ACC112 (cell line): ENCODE measurements around the gene RAB35.

Source experiments
- H2AFZ ChIP-seq: fragments of 200-600 bp; sonication (generic); one replicate; pipeline ENCODE4 v1.6.0; 2017; ENCODE audit warnings: antibody characterized with exemption, low read length; ENCODE audit not compliant: unreplicated experiment
- H3K27ac ChIP-seq: fragments of 200-600 bp; sonication (generic); 2 replicates; pipeline ENCODE4 v1.5.1; 2014; ENCODE audit warnings: low read depth, mild to moderate bottlenecking, antibody characterized with exemption, low read length, moderate library complexity
- H3K27me3 ChIP-seq: fragments of 200-600 bp; sonication (generic); 2 replicates; pipeline ENCODE4 v1.6.1; 2014; ENCODE audit warnings: mild to moderate bottlenecking, antibody characterized with exemption, low read length, moderate library complexity, mixed read lengths; ENCODE audit not compliant: insufficient read depth
- H3K36me3 ChIP-seq: fragments of 200-600 bp; sonication (generic); 2 replicates; pipeline ENCODE4 v1.6.1; 2016; ENCODE audit warnings: mild to moderate bottlenecking, antibody characterized with exemption, low read length, moderate library complexity, mixed read lengths; ENCODE audit not compliant: insufficient read depth
- H3K4me1 ChIP-seq: fragments of 200-600 bp; sonication (generic); one replicate; pipeline ENCODE4 v1.6.1; 2016; ENCODE audit warnings: low read length, mixed read lengths; ENCODE audit not compliant: insufficient read depth, unreplicated experiment, control insufficient read depth
- H3K4me3 ChIP-seq: fragments of 200-600 bp; sonication (generic); 2 replicates; pipeline ENCODE4 v1.5.1; 2014; ENCODE audit warnings: mild to moderate bottlenecking, low read depth, low read length
- H3K79me2 ChIP-seq: fragments of 200-600 bp; sonication (generic); one replicate; pipeline ENCODE4 v1.6.0; 2016; ENCODE audit warnings: low read length; ENCODE audit not compliant: control insufficient read depth, unreplicated experiment, insufficient read depth

Gene RAB35

DNA sequence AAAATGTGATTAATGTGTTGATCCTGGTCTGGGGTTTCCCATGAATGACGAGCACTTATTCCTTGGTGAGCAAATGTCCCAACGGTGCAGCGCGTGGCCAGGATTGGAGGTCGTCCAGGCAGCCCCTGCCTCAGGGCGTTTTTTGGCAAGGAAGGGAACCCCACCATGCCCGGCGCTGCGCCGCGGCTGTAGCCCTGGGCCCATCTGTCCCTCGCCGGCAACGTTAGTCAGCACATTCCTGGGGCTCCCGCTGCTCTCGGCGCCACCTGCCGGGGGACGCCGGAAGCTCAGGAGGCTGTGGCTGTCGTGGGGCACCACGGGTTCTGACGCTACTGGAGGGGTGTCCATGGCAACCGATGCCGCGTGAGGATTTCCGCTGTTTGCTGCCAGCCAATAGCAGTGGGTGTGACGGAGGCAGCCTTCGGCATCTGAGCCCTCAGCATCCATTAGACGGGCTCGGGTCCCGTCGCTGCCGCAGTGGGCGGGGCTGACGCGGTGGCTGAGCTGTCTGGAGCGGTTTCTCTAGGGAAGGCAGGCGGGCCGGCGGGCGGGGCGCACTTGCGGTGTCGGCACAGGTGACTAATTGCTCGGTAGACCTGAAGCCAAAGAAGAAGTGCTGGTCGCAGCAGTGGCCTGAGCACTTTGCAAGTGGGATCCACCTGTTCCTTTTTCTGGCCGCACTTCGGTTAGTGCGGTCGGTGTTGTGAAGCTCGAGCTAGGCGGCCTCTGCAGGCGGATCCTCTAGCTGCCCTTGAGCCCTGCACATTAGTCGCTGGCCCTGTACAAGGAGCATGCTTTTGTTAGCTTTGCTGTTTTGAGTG lies 29.5 kb downstream of the RAB35 start:
- Histone ChIP-seq H3K4me3 (peak overlapping the region; percentile 72), H3K27ac (peak overlapping the region; percentile 38; the same call in 1 of the 2 replicates), H2AFZ (peak overlapping the region; percentile 89), H3K36me3 (no peaks in the 10 kb centered on the region), H3K27me3 (no peaks in the 10 kb centered on the region), H3K79me2 (no peaks in the 10 kb centered on the region), H3K4me1 (peaks cover 11% of the 10 kb centered on the region)

DNA sequence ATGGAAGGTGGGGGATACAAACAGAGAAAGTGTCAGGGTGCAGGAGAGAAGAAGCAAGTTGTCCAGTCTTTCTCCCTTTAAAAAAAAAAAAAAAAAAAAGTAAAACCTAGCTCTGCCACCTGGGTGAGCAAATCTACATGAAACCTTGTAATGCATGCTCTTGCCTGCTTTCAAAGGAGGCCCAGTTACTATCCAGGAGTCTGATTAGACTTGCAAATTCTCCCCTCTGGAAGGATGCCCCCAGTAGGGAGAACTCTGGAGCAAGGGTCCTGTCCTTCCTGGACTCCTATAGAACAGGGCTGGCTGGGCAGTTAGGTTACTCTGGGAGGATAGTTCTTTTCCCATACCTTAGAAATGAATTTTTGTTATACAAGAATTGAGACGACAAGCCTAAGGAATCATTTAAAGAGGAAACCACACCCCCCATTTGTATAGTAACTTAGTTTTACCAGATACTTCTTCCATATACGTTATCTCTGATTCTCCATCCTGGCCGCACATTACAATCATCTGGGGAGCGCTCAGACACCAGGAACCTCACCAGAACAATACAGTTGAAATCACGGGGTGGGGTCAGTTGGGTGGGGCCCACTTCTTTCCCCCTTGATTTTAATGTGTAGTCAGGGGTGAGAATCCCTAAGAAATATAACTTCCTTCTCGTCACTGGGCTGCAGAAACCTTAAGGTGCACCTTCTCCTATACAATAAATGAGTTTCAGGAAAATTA lies 30.5 kb downstream of the RAB35 start:
- Histone ChIP-seq H3K79me2 (no peaks in the 10 kb centered on the region), H3K27ac (peak overlapping the region; percentile 38; the same call in 1 of the 2 replicates), H3K4me1 (peaks cover 11% of the 10 kb centered on the region), H3K27me3 (0 out of 2 replicates have a peak, but pooled peaks cover 4% of the 10 kb centered on the region), H3K4me3 (peak overlapping the region; percentile 72), H2AFZ (peak overlapping the region; percentile 89), H3K36me3 (no peaks in the 10 kb centered on the region)

DNA sequence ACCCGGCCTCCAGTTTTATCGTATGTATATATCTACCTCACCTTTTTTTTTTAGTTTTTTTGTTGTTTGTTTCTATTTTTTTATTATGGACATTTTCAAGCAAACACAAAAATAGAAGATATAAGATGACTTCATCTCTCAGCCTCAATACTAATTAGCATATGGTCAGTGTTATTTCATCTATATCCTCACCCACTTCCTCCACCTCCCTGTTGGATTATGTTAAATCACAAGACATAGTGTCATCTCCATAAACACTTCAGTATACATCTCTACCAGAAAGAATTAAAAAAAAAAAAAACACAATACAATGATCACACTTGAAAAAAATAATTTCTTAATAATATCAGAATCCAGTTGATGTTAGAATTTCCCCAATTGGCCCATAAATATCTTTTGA lies 34.9 kb downstream of the RAB35 start:
- Histone ChIP-seq H3K27ac (no peak overlapping the region), H3K4me3 (no peak overlapping the region), H3K36me3 (no peaks in the 10 kb centered on the region), H3K27me3 (peaks cover 13% of the 10 kb centered on the region), H3K79me2 (no peaks in the 10 kb centered on the region), H3K4me1 (peaks cover 5% of the 10 kb centered on the region), H2AFZ (no peak overlapping the region)

DNA sequence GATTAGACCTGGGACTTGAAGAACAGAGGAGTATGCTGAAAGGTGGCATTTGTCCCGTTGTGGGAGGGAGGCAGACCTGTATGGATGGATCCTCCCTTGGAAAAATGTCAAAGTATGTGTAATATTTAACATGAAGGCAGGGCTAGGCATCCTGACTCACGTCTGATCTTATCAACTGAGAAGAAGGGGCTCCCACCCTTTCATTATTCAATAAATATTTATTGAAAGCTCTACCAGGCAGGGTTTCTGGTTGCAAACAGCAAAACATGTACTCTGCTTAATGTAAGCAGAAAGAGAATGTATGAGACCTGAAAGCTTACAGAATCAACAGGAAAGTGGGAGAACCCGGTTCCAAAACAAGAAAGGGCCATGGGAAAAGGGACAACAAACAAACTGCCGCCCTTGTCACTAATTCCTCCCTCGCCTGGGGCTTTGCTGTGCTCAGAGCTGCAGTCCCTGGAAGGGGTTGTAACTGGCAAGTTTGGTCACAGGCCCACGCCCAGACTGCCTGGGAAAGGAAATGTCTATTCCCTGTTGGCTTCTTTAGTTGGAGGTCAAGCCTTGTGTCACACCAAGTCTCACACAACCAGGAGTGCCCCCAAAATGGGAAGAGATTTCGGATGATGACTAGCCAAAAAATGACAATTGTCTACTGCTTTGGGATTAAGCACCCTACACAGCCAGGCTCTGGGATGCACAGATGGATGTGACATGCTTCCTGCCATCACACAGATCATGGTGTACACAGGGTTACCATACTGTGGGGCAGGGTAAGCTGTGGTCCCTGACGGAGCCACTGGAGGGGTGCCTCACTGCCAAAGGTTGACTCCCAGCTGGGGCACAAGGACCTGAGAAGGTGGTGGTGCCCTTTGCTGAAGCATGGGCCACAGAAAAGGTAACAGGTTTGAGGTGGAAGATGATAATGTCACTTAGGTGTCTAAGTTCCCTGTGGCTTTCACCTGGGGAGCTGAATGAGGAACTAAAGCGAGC lies 36.8 kb downstream of the RAB35 start:
- Histone ChIP-seq H3K79me2 (no peaks in the 10 kb centered on the region), H3K36me3 (no peaks in the 10 kb centered on the region), H3K27me3 (peaks cover 32% of the 10 kb centered on the region), H3K4me3 (no peak overlapping the region), H3K27ac (no peak overlapping the region), H2AFZ (no peak overlapping the region), H3K4me1 (no peaks in the 10 kb centered on the region)

DNA sequence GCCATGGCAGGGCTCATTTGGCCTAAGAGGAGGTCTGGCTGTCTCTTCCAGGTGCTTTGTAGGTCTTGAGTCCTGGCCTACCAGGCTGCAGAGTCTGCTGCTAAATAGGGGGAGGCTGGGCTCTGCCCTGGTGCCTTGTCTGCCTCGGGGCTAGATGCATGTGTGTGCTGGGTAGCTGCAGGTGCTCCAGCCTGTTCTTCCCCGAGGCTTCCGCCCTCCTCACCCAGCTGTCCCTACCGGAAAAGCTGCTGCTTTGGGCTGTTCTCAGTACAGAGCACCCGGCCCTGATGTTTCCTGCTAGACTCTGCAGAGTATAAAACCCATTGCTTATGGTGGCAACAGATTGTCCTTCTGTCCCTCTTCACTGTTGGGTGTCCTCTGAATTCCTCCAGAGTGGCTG lies 37.7 kb downstream of the RAB35 start:
- no peaks in the 10 kb centered on the region for H3K36me3 ChIP-seq
- H3K79me2 ChIP-seq, result no peaks in the 10 kb centered on the region
- H3K27me3 ChIP-seq, result peaks cover 39% of the 10 kb centered on the region
- no peaks in the 10 kb centered on the region for H3K4me1 ChIP-seq
- no peak overlapping the region for H3K4me3 ChIP-seq
- no peak overlapping the region for H2AFZ ChIP-seq
- no peak overlapping the region for H3K27ac ChIP-seq

DNA sequence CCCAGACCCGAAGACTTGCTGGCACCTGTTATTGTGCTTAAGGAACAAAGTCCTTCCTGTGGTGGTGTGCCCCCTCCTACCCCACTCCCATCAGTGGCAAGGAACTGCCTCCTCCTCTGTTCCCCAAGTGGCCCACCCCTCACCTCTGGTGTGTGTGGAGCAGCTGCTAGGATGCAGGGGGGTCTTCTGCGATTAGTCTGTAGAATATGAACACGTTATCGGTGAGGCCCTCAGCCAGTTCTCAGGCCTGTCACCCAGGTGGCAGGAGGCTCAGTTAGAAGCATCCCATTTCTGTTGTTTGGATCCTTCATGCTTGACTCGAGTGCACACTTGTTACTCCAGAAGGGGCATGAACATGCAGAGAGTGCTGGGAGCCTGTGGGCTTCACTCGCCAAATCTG lies 39.3 kb downstream of the RAB35 start:
- Histone ChIP-seq H3K36me3 (no peaks in the 10 kb centered on the region), H3K4me3 (no peak overlapping the region), H3K27me3 (peaks cover 50% of the 10 kb centered on the region), H3K4me1 (no peaks in the 10 kb centered on the region), H3K79me2 (no peaks in the 10 kb centered on the region), H2AFZ (no peak overlapping the region), H3K27ac (no peak overlapping the region)

DNA sequence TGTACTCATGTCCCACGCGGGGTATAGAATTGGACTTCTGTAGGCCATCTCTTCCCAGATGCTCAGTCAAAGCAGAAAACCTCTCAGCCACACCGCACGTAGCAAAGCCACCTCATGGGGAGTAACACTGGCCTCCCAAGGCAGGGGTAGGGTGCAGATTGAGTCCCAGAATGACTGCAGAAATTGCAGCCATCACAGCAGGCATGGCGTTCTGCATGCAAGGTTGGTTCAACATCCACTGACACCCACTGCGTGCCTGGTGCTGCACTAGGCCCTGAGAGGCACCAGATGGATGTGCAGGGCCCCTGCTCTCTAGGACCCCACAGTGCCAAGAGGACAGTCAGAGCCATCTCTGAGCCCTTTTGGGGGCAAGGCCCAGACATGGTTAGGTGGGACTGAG lies 39.9 kb downstream of the RAB35 start:
- Histone ChIP-seq H3K79me2 (no peaks in the 10 kb centered on the region), H3K36me3 (no peaks in the 10 kb centered on the region), H3K4me3 (no peak overlapping the region), H3K4me1 (no peaks in the 10 kb centered on the region), H3K27me3 (peaks cover 53% of the 10 kb centered on the region), H2AFZ (no peak overlapping the region), H3K27ac (no peak overlapping the region)

DNA sequence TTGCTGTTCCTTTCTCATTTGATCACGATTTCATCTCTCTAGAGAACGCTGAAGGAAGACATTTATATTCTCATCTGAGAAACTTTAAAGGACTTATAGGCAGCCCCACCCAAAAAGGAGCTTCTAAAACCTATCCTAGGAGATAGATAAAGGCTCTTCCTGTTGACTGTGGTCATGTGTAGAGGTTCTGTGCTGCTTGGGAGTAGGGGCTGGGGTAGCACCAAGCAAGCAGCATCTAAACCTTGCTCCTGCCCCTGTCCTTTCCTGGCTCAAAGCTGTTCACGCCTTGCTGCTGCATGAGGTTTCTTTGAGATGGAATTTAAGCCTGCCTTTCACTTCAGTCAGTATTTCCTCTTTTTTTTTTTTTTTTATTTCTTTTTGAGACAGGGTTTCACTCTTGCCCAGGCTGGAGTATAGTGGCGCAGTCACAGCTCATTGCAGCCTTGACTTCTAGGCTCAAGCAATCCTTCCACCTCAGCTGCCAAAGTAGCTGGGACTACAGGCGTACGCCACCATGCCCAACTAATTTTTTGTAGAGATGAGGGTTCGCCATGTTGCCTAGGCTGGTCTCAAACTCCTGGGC lies 41.4 kb downstream of the RAB35 start:
- no peaks in the 10 kb centered on the region for H3K79me2 ChIP-seq
- no peak overlapping the region for H3K4me3 ChIP-seq
- no peak overlapping the region for H3K27ac ChIP-seq
- no peak overlapping the region for H2AFZ ChIP-seq
- H3K36me3 ChIP-seq, result no peaks in the 10 kb centered on the region
- peaks cover 52% of the 10 kb centered on the region for H3K27me3 ChIP-seq
- H3K4me1 ChIP-seq, result no peaks in the 10 kb centered on the region

DNA sequence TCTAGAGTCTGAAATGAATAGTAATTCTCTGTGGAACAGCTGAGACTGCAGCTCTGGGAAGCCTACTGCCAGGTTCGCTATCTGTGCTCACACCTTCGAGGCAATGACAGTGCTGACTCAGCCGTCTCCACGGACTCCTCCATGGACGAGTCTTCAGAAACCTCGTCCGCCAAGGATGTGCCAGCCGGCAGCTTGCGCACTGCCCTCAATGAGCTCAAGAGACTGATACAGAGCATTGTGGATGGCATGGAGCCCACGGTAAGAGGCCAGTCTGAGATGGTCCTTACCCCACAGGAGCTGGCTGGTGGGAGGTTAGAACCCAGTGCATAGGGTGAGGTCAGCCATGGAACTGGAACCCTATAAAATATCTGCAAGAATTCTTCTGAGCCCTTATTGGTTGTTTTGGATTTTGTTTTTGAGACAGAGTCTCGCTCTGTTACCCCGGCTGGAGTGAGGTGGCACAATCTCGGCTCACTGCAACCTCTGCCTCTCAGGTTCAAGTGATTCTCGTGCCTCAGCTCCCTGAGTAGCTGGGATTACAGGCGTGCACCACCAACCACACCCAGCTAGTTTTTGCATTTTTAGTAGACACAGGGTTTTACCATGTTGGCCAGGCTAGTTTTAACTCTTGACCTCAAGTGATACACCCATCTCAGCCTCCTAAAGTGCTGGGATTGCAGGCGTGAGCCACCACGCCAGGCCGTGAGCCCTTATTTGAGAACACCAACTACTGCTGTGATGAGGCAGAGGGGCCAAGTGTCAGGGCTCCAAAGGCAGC lies 43.9 kb downstream of the RAB35 start:
- H3K4me1 ChIP-seq, result no peaks in the 10 kb centered on the region
- H3K79me2 ChIP-seq, result no peaks in the 10 kb centered on the region
- peaks cover 64% of the 10 kb centered on the region for H3K27me3 ChIP-seq
- no peak overlapping the region for H3K27ac ChIP-seq
- H3K4me3 ChIP-seq, result no peak overlapping the region
- no peak overlapping the region for H2AFZ ChIP-seq
- H3K36me3 ChIP-seq, result no peaks in the 10 kb centered on the region
